NCI-H1092 (cell line): ENCODE measurements around the gene MT3.
A peak's percentile ranks its signal among the peaks of the same experiment; 100 is the strongest.

Source experiments
- DNase-seq: peaks from one replicate; lab custom pipeline; 2025; lab: John Stamatoyannopoulos, UW

Gene MT3

GRCh38 chr16:56589141-56590039 is at the start of gene MT3:
TSS of gene MT3 (plus strand) at chr16:56589528. CDS start at chr16:56589591, 63 bp downstream.
- peak; percentile 67 for DNase-seq

DNA sequence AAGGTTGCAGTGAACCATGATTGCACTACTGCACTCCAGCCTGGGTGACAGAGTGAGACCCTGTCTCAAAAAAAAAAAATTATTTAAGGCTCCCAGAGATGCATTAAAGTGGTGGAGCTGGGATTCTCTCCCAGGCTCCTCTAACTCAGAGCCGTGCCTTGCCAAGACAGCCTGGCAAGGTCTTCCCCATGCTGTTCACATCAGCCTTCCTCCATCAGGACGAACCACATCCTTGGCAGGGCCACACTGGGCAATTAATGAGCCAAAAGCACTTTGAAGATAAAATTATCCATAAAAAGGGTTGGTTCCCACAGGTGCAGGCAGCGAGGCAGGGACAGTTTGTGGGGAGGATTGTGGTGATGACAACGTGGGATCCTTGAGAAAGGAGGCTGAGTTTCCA is 49.7 kb upstream of the MT3 start:
- no peak for DNase-seq

GRCh38 chr16:56542039-56542438 is 47.3 kb upstream of the MT3 start:
- DNase-seq: no peak

GRCh38 chr16:56547120-56547948 is 42.0 kb upstream of the MT3 start:
- DNase-seq: no peak

DNA sequence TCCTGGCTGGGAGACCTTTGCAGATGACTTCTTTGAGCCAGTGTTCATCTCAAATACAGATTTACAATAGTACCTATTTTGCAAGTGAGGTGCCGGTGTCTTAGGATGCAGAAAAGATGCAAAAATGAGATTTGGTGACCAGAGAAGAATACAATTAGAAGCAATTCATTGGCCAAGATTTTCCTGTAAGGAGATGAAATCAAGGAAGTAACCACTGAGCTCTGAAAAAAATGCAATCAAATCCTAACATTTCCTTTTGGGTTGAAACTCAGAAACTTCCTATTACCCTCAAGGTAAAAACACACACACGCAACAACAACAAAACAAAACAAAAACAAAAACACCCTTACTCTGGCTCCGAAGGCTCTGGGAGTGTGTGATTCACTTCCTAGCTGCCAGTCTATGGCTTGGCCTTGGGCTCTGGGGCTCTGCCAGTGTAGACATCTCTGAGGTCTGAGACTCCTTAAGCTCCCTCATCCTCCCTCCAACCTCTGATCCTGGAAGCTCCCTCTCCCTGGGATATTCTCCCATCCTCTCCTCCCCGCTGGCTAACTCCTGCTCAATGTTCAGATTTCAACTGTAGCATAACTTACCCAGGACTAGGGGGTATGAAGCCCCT is 41.3 kb upstream of the MT3 start:
- DNase-seq: no peak

DNA sequence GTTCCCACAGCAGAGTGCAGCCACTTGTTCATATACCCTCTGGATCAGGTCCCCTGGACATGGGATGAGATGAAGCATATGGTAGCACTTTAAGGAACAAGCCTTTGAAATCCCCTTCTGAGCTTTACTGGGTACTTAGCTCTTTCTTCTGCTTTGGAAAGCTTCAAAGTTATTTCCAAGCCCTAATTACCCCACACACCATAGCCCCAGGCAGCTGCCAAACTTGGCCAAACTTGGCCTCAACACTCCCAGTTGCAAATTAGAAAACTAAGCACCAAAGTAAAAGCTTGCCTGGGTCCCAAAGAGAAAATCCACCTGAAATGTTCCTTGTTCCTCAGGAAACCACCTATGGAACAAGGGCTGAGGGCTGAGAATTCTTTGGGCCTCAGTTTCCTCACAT is 40.2 kb upstream of the MT3 start:
- no peak for DNase-seq

- no peak for DNase-seq
These were observed 39.5 kb upstream of the MT3 start for GRCh38 chr16:56549744-56550385.

DNA sequence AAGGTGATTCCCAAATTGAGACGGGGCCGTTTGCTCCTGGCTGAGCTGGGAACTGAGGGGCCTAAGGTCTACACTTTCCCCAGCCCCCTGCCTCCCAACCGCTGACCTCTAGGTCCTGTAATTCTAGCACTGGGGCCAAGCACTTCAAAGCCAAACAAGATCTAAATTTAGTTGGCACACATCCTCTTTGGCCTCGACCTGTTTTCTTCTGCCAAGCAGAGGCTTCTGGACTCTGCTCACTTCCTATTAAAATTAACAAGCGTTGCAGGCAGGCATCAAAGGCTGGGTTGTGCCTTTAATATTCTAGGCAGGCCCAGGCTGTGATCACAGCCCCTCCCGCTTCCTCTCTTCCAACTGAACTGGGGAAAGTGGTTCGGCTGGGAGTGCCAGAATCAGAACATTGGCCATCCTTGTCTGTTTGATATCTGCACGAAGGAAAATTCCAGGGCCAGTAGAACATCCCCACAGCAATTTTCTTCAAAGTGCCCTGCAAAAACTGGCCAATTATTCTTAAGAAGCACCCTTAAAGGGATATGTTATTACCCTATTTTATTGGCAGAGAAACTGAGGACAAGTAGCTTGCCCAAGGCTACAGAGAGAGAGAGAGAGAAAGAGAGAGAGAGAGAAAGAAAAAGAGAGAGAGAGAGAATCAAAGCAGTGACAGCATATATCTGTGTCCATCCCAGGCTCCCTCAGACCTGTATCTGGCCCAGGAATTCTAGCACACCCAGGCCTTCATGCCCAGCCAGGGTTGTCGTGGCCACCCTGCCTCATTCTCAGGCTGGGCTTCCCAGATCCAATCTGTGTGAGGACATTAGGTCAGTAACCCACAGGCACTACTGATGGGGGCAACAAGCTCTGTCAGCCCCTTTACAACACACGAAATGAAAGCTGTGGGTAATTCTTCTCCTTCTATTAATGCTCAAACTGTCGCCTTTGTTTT is 37.3 kb upstream of the MT3 start:
- DNase-seq: no peak

- DNase-seq: no peak
These were observed 34.9 kb upstream of the MT3 start for GRCh38 chr16:56554441-56554840.

GRCh38 chr16:56558024-56558747 is 31.1 kb upstream of the MT3 start:
- DNase-seq: peak; percentile 76

GRCh38 chr16:56559109-56559508 is 30.2 kb upstream of the MT3 start:
- DNase-seq: no peak

DNA sequence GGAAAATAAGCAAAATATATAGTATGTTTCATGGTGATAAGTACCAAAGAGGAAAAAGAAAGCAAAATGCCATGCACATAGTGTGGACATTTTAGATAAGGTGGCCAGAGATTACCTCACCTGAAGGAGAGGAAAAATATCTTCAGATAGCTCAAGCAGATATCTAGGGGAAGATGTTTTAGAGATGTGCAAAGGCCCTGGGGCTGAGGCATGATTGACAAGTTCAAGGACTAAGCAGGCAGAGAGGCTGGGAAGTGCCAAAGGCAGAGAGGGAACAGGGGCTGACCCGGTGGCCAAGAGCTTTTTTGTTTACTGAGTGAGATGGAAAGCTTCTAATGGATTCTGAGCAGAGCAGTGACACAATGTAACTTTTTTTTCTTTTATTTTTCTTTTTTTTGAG is 28.9 kb upstream of the MT3 start:
- no peak for DNase-seq

GRCh38 chr16:56561126-56561525 is 28.2 kb upstream of the MT3 start:
- DNase-seq: no peak

- DNase-seq: no peak
These were observed 24.4 kb upstream of the MT3 start, which contains the start of gene MT4 for GRCh38 chr16:56564793-56565477. TSS of gene MT4 (plus strand) at chr16:56565073. CDS start at chr16:56565129, 56 bp downstream.

DNA sequence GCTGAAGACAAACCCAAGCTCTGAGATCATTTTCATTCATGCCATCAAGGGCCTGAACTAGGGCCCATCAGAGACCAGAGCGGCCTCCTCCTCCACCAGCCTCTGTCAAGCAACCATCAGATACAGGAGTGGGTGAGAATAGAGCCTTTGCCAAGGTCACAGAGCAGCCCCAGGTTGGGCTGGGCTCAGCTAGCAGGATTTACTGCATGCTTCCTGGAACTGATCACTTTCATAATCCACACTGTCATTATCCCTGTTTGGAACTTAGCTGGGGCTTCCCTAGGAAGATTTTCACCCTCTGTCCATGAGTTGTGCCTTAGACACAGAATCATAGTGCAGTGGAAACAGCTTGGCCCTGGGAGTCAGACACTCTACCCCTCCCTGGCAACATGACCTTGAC is 19.4 kb upstream of the MT3 start:
- DNase-seq: no peak

DNA sequence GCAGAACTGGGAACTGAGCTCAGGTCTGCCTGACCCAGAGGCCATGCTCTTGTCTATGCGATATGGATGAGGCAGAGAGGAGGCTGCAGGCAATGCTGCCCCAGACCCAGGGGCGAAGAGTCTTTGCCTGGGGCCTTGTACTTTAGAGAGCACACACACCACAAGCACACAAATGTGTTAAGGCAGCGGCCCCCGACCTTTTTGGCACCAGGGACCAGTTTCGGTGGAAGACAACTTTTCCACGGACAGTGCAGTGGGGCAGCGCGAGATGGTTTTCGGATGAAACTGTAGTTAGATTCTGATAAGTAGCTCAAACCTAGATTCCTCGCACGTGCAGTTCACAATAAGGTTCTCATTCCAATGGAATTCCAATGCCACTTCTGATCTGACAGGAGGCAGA is 17.8 kb upstream of the MT3 start:
- DNase-seq: no peak

DNA sequence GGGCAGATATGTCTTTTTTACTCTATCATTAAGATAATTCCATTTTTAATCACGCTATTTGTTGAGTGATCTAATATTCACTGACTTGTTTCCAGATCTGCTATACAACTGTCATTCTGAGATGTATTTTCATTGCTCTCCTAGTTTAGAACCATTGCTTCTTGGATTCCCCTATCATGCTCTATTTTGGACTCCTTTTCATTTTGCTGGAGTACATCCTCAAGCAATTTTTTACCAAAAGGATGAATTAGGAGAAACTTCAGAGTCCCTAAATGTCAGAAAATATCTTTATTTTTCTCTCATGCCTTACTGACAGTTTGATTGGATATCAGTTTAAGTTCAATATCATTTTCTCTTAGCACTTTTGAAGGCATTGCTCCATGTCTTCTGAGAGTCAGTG is 14.7 kb upstream of the MT3 start:
- no peak for DNase-seq

DNA sequence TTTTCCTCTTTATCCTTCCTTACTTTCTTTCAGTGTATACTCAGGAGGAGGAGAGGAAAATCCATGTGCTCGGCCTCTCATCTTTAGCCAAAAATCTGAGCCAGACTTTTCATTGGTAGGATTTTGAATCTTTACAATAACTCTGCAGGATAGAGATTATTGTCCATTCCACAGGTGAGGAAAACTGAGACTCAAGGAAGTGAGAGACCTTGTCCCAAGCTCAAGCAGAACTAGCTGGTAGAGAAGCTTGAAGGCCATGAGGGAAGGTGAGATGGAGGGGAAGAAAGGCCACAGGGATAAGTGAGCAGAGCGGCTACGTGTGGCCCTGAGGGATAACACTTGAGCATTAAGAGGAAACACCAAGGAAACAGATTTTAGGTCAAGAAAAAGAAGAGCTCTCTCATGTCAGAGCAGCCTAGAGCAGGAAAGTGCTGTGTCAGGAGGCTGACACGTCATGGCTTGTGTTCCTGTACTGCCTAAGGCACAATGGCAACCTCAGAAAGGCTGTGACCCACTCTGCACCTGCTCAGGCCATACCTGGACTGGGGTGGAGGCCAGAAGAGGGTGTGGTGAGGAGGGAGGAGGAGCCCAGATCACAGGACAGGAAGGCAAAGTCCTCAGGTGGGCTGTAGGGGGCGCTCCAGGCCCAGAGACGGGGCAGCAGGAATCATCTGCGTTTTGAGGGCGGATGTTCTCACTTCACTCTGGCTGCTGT is 12.6 kb upstream of the MT3 start:
- peak; percentile 4 for DNase-seq

GRCh38 chr16:56577300-56577625 is 12.1 kb upstream of the MT3 start:
- no peak for DNase-seq
